Esophagus squamous epithelium (tissue), 4 donors: ENCODE measurements around the gene CC2D2A.

Experiments used
- CTCF ChIP-seq, 6 experiments: fragments of 450-650 bp in 4 of 6; fragments of 200-600 bp in 2 of 6; sonication (generic) in 2 of 6; IDR thresholded peaks; one replicate each; pipeline ENCODE4 v1.5.1; 2016 to 2019; ENCODE audit warnings: antibody characterized with exemption in 6 of 6, mild to moderate bottlenecking in 4 of 6, moderate library complexity in 4 of 6
- POLR2A ChIP-seq, 4 donors: fragments of 450-650 bp; IDR thresholded peaks; one replicate each; pipeline ENCODE4 v1.6.1; 2017; ENCODE audit warnings: antibody characterized with exemption in 4 of 4, mild to moderate bottlenecking in 4 of 4, moderate library complexity in 3 of 4

DNA sequence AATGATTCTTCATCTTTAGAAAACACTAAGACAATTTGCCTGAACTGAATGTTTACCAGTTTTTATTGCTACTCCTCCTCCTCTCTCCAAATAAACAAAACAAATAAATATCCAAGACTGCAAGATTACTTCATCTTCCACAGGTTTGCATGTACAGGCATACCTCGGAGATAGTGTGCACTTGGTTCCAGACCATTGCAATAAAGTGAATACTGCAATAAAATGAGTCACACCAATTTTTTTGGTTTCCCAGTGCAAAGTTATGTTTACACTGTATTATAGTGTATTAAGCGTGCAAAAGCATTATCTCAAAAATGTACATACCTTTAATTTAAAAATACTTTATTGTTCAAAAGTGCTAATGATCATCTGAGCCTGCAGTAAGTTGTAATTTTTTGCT is 132.2 kb downstream of the CC2D2A start:
- TF ChIP-seq CTCF (IDR thresholded peaks at IDR 0.05) (no peak), POLR2A (IDR thresholded peaks at IDR 0.05) (no peak)
